Adipose tissue (tissue), 3 donors: ENCODE results near the gene KCNJ10. TPM values are rescaled to one million over a fixed set of nuclear protein-coding genes. Genes with fewer than 3 reads are reported as not detected.

ENCODE experiments used
- H3K27ac ChIP-seq: one replicate; pipeline ENCODE4 v1.5.1; 2013; ENCODE audit warnings: low read depth, low read length
- WGBS, 3 donors: extraction: QIAGEN DNeasy Blood & Tissue Kit; methylation state at CpG; one replicate each; pipeline ENCODE4 v1.1.7; 2013; 5-methylcytosine and 5-hydroxymethylcytosine counted together
- polyA plus RNA-seq, 3 donors: library from polyadenylated mRNA; stranded (reverse); fragments of 200-250 nt; gene quantifications; one replicate each; pipeline ENCODE4 v1.2.3, GENCODE V29; 2013
- donor health status: healthy with polysubstance abuse.
- donor health status: Bipolar disorder and iron deficiency.
- donor health status: healthy.

KCNJ10 gene
- polyA plus RNA-seq, 3 donors: 0.09 to 0.12 TPM; not detected in 1

DNA sequence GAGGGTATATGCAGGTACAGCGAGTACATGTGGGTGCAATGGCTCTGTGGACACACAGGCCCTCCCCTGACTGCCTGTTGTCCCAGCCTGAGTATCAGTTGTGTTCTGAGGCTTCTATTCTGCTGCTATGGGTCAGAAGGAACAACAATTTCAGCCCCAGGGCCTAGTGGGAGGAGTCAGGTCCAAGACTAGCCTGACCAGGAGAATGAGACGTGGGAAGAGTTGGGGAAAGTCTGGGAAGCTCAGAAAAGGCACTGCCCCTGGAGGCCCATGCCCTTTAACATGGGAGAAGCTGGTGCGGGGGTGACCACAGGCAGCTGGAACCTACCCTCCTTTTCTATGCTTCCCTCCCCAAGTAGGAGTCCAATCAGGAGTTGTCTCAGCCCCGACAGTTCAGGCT, 20.8 kb upstream of the KCNJ10 start:
- WGBS, 3 donors: 87 to 92% (median 89%) methylated on average over 4 of the region's 4 CpGs
- H3K27ac ChIP-seq: no peak overlapping the region

DNA sequence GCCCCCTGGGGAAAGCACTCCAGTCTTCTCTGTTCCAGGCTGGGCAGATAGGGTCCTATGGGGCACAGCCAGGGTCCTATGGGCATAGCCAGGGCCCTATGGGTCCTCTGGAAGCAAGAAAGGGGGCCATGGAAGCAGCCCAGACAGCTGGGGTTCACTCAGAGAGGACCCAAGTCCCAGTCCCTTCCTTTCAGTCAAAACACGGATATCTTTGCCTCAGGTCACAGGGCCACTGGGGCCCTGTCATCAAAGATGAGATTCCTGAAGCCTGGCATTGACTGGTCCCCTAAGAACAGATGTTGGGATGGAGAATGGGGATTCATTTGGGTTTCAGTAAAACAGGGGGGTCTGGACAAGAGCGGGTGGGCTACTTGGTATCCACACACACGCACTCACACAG, 19.9 kb upstream of the KCNJ10 start:
- H3K27ac ChIP-seq: no peak overlapping the region
- WGBS, 3 donors: 81 to 91% (median 81%) methylated on average over 3 of the region's 3 CpGs

DNA sequence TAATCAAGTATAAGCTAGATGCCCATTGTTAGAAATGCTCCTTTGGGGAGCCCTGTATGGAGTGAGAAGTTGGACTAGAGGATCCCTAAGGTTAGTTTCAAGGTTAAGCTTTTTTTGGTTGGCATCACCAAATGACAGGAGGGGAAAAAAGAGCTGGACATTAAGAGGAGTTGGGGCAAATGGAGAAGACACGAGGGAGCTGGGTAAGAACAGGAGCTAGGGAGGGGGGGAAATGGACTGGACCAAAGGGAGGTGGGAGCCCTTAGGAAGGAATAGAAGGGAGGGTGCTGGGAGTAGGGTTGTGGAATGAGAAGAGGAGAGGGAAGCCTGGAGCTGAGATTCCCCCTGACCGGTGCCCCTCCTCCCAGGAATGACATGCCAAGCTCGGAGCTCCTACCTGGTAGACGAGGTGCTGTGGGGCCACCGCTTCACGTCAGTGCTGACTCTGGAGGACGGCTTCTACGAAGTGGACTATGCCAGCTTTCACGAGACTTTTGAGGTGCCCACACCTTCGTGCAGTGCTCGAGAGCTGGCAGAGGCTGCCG, 17.2 kb upstream of the KCNJ10 start:
- WGBS, 3 donors: 88 to 96% (median 93%) methylated on average over 12 of the region's 12 CpGs
- no peak overlapping the region for H3K27ac ChIP-seq

DNA sequence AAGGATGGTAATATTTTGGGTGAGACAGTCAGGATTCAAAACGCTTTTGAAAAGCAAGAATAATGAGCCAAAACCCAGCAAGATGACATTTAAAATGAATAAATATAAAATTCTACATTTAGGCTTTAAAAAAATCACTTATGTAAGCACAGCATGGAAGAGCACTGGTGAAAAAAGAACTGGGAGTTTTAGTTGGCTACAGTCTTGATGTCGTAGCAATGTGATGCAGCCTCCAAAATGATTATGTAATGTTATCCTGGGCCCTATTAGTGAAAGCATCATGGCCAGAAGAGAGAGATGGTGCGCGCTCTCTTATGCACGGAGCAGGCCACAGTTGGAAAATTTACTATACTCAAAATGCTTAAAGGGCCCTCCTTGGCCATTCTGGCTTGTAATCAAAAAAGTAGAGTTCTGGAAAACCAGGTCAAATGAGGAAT, 16.5 kb upstream of the KCNJ10 start:
- 62 to 72% (median 65%) methylated on average over 5 of the region's 5 CpGs for WGBS, 3 donors
- H3K27ac ChIP-seq: no peak overlapping the region

- WGBS, 3 donors: 46 to 56% (median 53%) methylated on average over 19 of the region's 19 CpGs
- no peak overlapping the region for H3K27ac ChIP-seq
Observed at GRCh38 chr1:160085686-160086455, 15.9 kb upstream of the KCNJ10 start.

- no peak overlapping the region for H3K27ac ChIP-seq
- WGBS, 3 donors: 81 to 86% (median 82%) methylated on average over 30 of the region's 30 CpGs
Observed at GRCh38 chr1:160084771-160085321, 14.9 kb upstream of the KCNJ10 start.

- WGBS, 3 donors: 16 to 29% (median 21%) methylated on average over 84 to 96 of the region's 96 CpGs
- no peak overlapping the region for H3K27ac ChIP-seq
Observed at GRCh38 chr1:160083968-160084770, 14.2 kb upstream of the KCNJ10 start.

- no peak overlapping the region for H3K27ac ChIP-seq
- WGBS, 3 donors: 73 to 75% (median 75%) methylated on average over 3 of the region's 3 CpGs
Observed at GRCh38 chr1:160082926-160083325, 13.0 kb upstream of the KCNJ10 start.

DNA sequence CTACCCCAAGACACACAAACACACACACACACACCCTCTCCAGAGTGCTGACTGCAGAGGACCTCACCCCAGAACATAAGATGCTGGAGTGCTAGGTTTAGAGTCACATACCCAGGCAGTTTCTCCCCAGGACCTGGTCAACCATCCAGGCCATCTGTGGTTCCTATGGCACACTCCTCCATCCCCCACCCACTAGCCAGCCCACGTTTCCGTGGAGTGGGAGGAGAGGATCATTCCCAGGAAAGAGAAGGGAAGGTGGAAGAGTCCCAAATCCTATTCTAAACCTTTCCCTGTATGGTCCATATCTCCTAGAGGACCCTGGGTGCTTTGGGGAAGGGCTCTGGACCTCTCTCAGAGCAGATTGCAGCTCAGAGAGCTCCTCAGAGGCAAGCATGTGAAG, 12.5 kb upstream of the KCNJ10 start:
- WGBS, 3 donors: 44 to 71% (median 57%) methylated on average over 2 of the region's 2 CpGs
- H3K27ac ChIP-seq: no peak overlapping the region

GRCh38 chr1:160081261-160081936, 11.4 kb upstream of the KCNJ10 start, which contains the start of gene KCNJ9:
Gene KCNJ9 (plus strand): TSS chr1:160081538. CDS start chr1:160084031, 2,493 bp downstream.
- 24 to 26% (median 25%) methylated on average over 13 to 14 of the region's 14 CpGs for WGBS, 3 donors

DNA sequence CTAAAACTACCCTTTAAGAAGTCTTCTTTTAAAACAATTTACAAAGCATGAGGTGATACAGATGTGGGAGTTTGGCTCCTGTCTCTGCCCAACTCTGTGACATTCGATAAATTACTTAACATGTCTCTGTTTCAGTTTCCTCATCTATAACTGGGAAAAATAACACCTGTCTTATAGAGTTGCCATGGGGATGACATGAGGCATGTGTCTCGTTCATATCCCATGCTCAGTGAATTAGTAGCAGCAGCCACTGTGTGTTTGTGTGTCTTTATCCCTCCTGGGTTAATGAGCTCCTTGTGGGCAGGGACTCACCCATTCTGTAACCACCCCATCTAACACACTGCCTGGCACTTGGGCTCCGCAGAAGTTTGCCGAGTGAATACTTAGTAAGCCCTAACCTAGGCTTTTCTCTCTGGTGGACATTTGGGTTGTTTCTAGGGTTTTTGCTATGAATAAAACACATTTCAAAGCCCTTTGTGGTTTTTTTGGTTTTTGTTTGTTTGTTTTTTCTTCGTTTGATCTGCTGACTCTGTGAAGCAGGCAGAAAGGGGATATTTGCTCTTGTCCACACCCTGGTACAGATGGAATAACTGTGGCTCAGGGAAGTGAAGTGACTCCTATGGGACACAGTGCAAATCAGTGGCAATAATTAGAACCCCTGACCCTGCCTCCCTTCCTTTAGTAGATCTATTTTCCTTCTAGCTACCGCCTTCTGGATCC, 10.6 kb upstream of the KCNJ10 start:
- no peak overlapping the region for H3K27ac ChIP-seq
- 49 to 66% (median 60%) methylated on average over 6 of the region's 6 CpGs for WGBS, 3 donors

More at GRCh38 chr1:160081261-160081936, 11.4 kb upstream of the KCNJ10 start, which contains the start of gene KCNJ9:
- no peak within 1 kb of the TSS for H3K27ac ChIP-seq

DNA sequence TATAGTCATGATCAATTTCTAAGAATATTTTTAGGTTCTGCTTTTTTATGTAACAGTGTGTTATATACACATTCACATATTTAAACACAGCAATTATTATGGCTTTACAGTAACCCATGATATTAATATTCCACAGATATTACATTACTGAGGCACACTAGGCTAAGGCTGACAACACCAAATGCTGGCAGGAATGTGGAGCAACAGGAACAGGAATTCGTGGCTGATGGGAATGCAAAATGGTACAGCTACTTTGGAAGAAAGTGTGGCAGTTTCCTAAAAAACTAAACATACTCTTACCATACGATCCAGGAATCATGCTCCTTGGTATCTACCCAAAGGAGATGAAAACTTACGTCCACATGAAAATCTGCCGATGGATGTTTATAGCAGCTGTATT, 9.5 kb upstream of the KCNJ10 start:
- WGBS, 3 donors: 58 to 76% (median 72%) methylated on average over 4 of the region's 4 CpGs
- H3K27ac ChIP-seq: no peak overlapping the region

GRCh38 chr1:160078512-160079195, 8.7 kb upstream of the KCNJ10 start:
- no peak overlapping the region for H3K27ac ChIP-seq
- 13 to 26% (median 24%) methylated on average over 8 of the region's 8 CpGs for WGBS, 3 donors

- no peak overlapping the region for H3K27ac ChIP-seq
Observed at GRCh38 chr1:160077486-160077885, 7.5 kb upstream of the KCNJ10 start.

GRCh38 chr1:160076295-160076694, 6.3 kb upstream of the KCNJ10 start:
- 76 to 92% (median 84%) methylated on average over 3 of the region's 3 CpGs for WGBS, 3 donors
- no peak overlapping the region for H3K27ac ChIP-seq

DNA sequence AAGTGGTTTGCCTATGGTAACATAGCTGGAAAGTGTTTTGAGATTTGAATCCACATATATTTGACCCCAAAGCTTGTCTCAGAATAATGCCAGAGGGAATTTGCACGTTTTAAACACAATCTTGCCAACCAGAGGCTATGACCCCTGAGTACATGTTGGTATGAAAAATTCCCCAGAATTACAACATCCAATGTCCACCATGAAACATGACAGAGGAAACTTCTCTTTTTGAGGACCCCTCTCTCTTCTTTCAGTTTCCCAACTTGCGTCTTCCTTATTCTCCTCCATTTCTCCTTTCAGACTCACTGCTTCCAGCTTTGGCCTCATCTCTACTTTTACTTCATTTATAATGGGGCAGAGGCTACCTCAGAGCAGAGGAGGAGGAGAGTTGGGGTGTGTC, 5.9 kb upstream of the KCNJ10 start:
- WGBS, 3 donors: 33 to 59% (median 40%) methylated on average over 2 of the region's 2 CpGs
- H3K27ac ChIP-seq: no peak overlapping the region

GRCh38 chr1:160074865-160075264, 4.9 kb upstream of the KCNJ10 start:
- H3K27ac ChIP-seq: no peak overlapping the region
- WGBS, 3 donors: 64 to 69% (median 67%) methylated on average over 4 of the region's 4 CpGs
